ENCODE data around the gene NLRP14.

NLRP14 gene

GRCh38 chr11:7020183-7020917 is at the start of gene NLRP14, which contains the start of gene ZNF214:
Gene NLRP14 (plus strand): TSS chr11:7020479. CDS start chr11:7038587, 18,108 bp downstream.
Gene ZNF214 (minus strand): TSS chr11:7020346. CDS start chr11:7002835, 17,511 bp downstream.
- no peak for DNase-seq

GRCh38 chr11:6979365-6979764 is 40.9 kb upstream of the NLRP14 start:
- DNase-seq, result no peak

GRCh38 chr11:6986487-6986886 is 33.8 kb upstream of the NLRP14 start:
- no peak for DNase-seq

- DNase-seq, result no peak
Measured at GRCh38 chr11:6988506-6988905, 31.8 kb upstream of the NLRP14 start.

- DNase-seq, result no peak
Measured at GRCh38 chr11:6991227-6991626, 29.1 kb upstream of the NLRP14 start.

GRCh38 chr11:6992026-6992425 is 28.3 kb upstream of the NLRP14 start:
- no peak for DNase-seq

GRCh38 chr11:6992457-6993417 is 27.5 kb upstream of the NLRP14 start:
- no peak for DNase-seq

GRCh38 chr11:6995703-6996102 is 24.6 kb upstream of the NLRP14 start:
- DNase-seq, result no peak

GRCh38 chr11:7004482-7004881 is 15.8 kb upstream of the NLRP14 start:
- no peak for DNase-seq

- no peak for DNase-seq
Measured at GRCh38 chr11:7014118-7014517, 6.2 kb upstream of the NLRP14 start.

- no peak for DNase-seq
Measured at GRCh38 chr11:7016011-7016410, 4.3 kb upstream of the NLRP14 start.

GRCh38 chr11:7019500-7020182 is 638 bp upstream of the NLRP14 start:
- no peak for DNase-seq

GRCh38 chr11:7021318-7021717 is 1.0 kb downstream of the NLRP14 start:
- no peak for DNase-seq

GRCh38 chr11:7028141-7028540 is 7.9 kb downstream of the NLRP14 start:
- no peak for DNase-seq

- no peak for DNase-seq
Measured at GRCh38 chr11:7030836-7031235, 10.6 kb downstream of the NLRP14 start.

- DNase-seq, result no peak
Measured at GRCh38 chr11:7031471-7031871, 11.2 kb downstream of the NLRP14 start.

GRCh38 chr11:7032692-7033091 is 12.4 kb downstream of the NLRP14 start:
- DNase-seq, result no peak

- DNase-seq, result no peak
Measured at GRCh38 chr11:7034019-7034418, 13.7 kb downstream of the NLRP14 start.

GRCh38 chr11:7046474-7047175 is 26.3 kb downstream of the NLRP14 start:
- DNase-seq, result no peak

GRCh38 chr11:7050191-7050590 is 29.9 kb downstream of the NLRP14 start:
- DNase-seq, result no peak

GRCh38 chr11:7056828-7057513 is 36.7 kb downstream of the NLRP14 start:
- DNase-seq, result no peak

GRCh38 chr11:7057641-7058040 is 37.4 kb downstream of the NLRP14 start:
- no peak for DNase-seq

Data from CD4-positive, alpha-beta T cell treated with Interleukin-4 for 1 hour (primary cell).